Uterus (tissue), 4 donors: ENCODE measurements around the gene ANKDD1A. TPM values are rescaled to one million over a fixed set of nuclear protein-coding genes. Genes with fewer than 3 reads are reported as not detected.

ENCODE experiments used
- DNase-seq, 2 donors: peaks; one replicate each; pipeline ENCODE4 v3.0.0-alpha.2; 2019 to 2020
- H3K27ac ChIP-seq, 2 donors: fragments of 200-600 bp; sonication (generic); 1 replicate in 1 of 2; 2 replicates in 1 of 2; pipeline ENCODE4 v1.5.1; 2016 to 2018
- H3K27me3 ChIP-seq, 2 donors: fragments of 200-600 bp; sonication (generic); one replicate each; pipeline ENCODE4 v1.5.1; 2018 to 2019; ENCODE audit warnings: control low read depth in 1 of 2
- H3K36me3 ChIP-seq, 2 donors: fragments of 200-600 bp; sonication (generic); one replicate each; pipeline ENCODE4 v1.5.1; 2019; ENCODE audit warnings: control low read depth in 1 of 2
- H3K4me1 ChIP-seq, 2 donors: fragments of 200-600 bp; sonication (generic); one replicate each; pipeline ENCODE4 v1.5.1; 2018 to 2019; ENCODE audit warnings: control low read depth in 1 of 2
- H3K4me3 ChIP-seq, 2 donors: fragments of 200-600 bp; sonication (generic); 1 replicate in 1 of 2; 2 replicates in 1 of 2; pipeline ENCODE4 v1.5.1; 2018 to 2019; ENCODE audit warnings: mild to moderate bottlenecking in 1 of 2
- H3K9me3 ChIP-seq, 2 donors: fragments of 200-600 bp; sonication (generic); one replicate each; pipeline ENCODE4 v1.5.1; 2019; ENCODE audit warnings: control low read depth in 1 of 2
- POLR2A ChIP-seq, 2 donors: fragments of 450-650 bp; IDR thresholded peaks; one replicate each; pipeline ENCODE4 v1.6.1; 2016; ENCODE audit warnings: antibody characterized with exemption in 2 of 2, mild to moderate bottlenecking in 1 of 2, moderate library complexity in 1 of 2
- intact Hi-C: fragments of 100-400 bp; cut with DNase I; formaldehyde crosslinking; loops from one replicate; pipeline ENCODE4 v1.15.1; 2023; ENCODE audit warnings: low total_unique reads
- total RNA-seq, 4 donors: library from RNA; depleted of rRNA in 3 of 4; stranded (reverse); fragments of >200 nt in 3 of 4; gene quantifications; one replicate each; pipeline versions ENCODE4 v1.1.0 to v1.2.4, GENCODE V29; 2014 to 2023
- TF ChIP-seq, protein P1 (sequence below), 4 experiments: fragments of 200-600 bp in 2 of 4; fragments of 450-650 bp in 2 of 4; sonication (generic) in 2 of 4; IDR thresholded peaks; one replicate each; pipeline ENCODE4 v1.5.1; 2016 to 2019; ENCODE audit warnings: antibody characterized with exemption in 4 of 4, mild to moderate bottlenecking in 2 of 4, moderate library complexity in 1 of 4
- donor health status: DM: yes; HTN: yes; CAD: no.

The ANKDD1A gene
- total RNA-seq, 4 donors from 2014 or later, result 0.59 to 36.2 (median 17.7) TPM

DNA sequence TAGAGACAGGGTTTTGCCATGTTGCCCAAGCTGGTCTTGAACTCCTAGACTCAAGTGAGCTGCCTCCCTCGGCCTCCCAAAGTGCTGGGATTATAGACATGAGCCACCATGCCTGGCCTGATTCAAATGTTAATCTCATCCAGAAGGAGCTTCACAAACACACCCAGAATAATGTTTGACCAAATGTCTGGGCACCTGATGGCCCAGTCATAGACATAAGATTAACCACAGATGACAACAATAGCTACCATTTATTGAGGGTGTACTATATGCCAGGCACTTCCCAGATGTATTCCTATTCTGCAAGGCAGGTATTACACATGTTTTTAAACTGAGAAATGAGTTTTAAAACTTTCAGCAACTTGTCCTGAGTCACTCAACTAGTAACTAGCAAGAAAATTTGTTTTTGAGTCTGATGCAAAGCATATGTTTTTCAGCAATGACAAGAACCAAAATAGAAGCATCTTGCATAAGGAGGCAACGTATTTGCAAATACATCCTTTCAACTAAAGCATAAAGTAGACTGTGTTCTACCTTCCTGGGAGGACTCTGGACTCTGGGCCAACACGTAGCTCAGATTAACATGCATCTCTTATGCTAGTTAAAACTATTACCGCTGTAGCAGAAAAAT lies 86.2 kb downstream of the ANKDD1A start:
- intact Hi-C loops, result no loop called here
- Histone ChIP-seq H3K27ac (no peak overlapping the region), H3K27me3 (no peaks in the 10 kb centered on the region), H3K4me3 (no peak overlapping the region), H3K9me3 (no peaks in the 10 kb centered on the region), H3K36me3 (no peaks in the 10 kb centered on the region), H3K4me1 (no peaks in the 10 kb centered on the region)
- TF ChIP-seq, protein P1, sequence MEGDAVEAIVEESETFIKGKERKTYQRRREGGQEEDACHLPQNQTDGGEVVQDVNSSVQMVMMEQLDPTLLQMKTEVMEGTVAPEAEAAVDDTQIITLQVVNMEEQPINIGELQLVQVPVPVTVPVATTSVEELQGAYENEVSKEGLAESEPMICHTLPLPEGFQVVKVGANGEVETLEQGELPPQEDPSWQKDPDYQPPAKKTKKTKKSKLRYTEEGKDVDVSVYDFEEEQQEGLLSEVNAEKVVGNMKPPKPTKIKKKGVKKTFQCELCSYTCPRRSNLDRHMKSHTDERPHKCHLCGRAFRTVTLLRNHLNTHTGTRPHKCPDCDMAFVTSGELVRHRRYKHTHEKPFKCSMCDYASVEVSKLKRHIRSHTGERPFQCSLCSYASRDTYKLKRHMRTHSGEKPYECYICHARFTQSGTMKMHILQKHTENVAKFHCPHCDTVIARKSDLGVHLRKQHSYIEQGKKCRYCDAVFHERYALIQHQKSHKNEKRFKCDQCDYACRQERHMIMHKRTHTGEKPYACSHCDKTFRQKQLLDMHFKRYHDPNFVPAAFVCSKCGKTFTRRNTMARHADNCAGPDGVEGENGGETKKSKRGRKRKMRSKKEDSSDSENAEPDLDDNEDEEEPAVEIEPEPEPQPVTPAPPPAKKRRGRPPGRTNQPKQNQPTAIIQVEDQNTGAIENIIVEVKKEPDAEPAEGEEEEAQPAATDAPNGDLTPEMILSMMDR (IDR thresholded peaks at IDR 0.05), result no peak
- TF ChIP-seq POLR2A (IDR thresholded peaks at IDR 0.05), result no peak
- DNase-seq, result no peak

DNA sequence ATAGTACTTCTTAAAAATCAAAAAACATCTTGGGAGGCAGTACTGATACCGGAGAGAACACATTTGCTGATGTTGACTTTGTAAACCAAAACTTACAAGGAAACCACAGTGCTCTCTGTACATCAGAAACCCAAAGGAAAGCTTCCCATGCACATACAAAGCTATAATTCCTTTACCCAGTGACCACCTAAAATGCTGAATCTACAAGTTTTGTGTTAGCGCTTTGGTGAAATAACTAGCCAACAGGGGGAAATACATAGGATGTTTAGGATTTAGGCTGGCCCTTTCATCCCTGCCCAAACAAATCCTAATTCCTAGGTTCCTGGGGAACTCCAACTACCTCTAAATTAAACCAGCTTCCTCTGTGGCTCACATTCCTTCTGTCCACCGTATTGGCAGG lies 93.3 kb downstream of the ANKDD1A start:
- no peak for DNase-seq
- Histone ChIP-seq H3K4me3 (no peak overlapping the region), H3K36me3 (no peaks in the 10 kb centered on the region), H3K27me3 (no peaks in the 10 kb centered on the region), H3K27ac (no peak overlapping the region), H3K4me1 (no peaks in the 10 kb centered on the region), H3K9me3 (no peaks in the 10 kb centered on the region)
- TF ChIP-seq POLR2A (IDR thresholded peaks at IDR 0.05), result no peak
- TF ChIP-seq, protein P1 (IDR thresholded peaks at IDR 0.05), result no peak
- intact Hi-C loops, result no loop called here

DNA sequence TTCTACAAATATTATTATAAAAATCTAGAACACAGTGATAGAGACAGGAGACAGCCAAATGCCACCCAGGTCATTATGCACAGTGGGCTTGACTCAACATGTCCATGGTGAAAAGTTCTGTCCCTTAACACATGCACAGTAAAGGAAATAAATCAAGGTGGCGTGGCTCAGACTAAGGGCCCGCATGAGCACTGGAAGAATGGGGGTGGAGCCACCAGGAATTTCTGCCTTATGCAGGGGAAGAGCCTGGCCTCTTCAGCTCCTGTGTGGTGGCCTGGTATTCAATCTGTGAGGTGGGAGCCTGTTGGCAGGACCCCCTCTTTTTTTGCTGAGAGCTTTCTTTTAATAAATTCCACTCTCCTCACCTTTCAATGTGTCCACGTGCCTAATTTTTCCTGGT lies 95.2 kb downstream of the ANKDD1A start:
- H3K9me3 ChIP-seq, result no peaks in the 10 kb centered on the region
- TF ChIP-seq, protein P1 (IDR thresholded peaks at IDR 0.05), result no peak
- no peak for TF ChIP-seq POLR2A (IDR thresholded peaks at IDR 0.05)
- intact Hi-C loops, result no loop called here
- H3K4me3 ChIP-seq, result no peak overlapping the region
- H3K36me3 ChIP-seq, result no peaks in the 10 kb centered on the region
- DNase-seq, result no peak
- no peaks in the 10 kb centered on the region for H3K27me3 ChIP-seq
- H3K27ac ChIP-seq, result no peak overlapping the region
- H3K4me1 ChIP-seq, result no peaks in the 10 kb centered on the region

Other genes starting within 250 kb of the ANKDD1A start
- gene RBPMS2, start 136.3 kb upstream of the ANKDD1A start, total RNA-seq, result 10 to 100 TPM in 1 of 4 donors, 1 to 10 TPM in 3; 1.5 to 58.4 (median 6.4) TPM
- 1 to 10 TPM in 1 of 4 donors, under 1 TPM in 2, not detected in 1; 0.24 to 5.5 (median 0.29) TPM for gene PIF1, start 86.3 kb upstream of the ANKDD1A start, total RNA-seq
- gene PLEKHO2, start 70.0 kb upstream of the ANKDD1A start, total RNA-seq, result 10 to 100 TPM; 10.3 to 46.2 (median 23.0) TPM
- gene SPG21, start 78.0 kb downstream of the ANKDD1A start, total RNA-seq, result 100 to 1,000 TPM in 1 of 4 donors, 10 to 100 TPM in 3; 22.8 to 130 (median 80.7) TPM
- 10 to 100 TPM; 11.5 to 30.1 (median 21.0) TPM for gene MTFMT, start 117.7 kb downstream of the ANKDD1A start, total RNA-seq
- not detected for gene SLC51B, start 133.5 kb downstream of the ANKDD1A start, total RNA-seq
- gene RASL12, start 156.1 kb downstream of the ANKDD1A start, total RNA-seq, result 100 to 1,000 TPM in 1 of 4 donors, 10 to 100 TPM in 3; 65.3 to 116 (median 76.6) TPM
- gene KBTBD13, start 164.8 kb downstream of the ANKDD1A start, total RNA-seq, result 1 to 10 TPM in 1 of 4 donors, under 1 TPM in 1, not detected in 2; 0.21 to 1.3 TPM
- gene UBAP1L, start 203.3 kb downstream of the ANKDD1A start, total RNA-seq, result 10 to 100 TPM in 1 of 4 donors, 1 to 10 TPM in 2, under 1 TPM in 1; 0.77 to 16.0 (median 3.8) TPM
- gene PDCD7, start 221.9 kb downstream of the ANKDD1A start, total RNA-seq, result 10 to 100 TPM; 14.7 to 34.5 (median 26.6) TPM